Esophagus squamous epithelium (tissue), 5 donors: ENCODE results near the gene NDUFV1. TPM values are rescaled to one million over a fixed set of nuclear protein-coding genes. Genes with fewer than 3 reads are reported as not detected.
"Not testable (repeated sequence)": the region's sequence is repeated elsewhere in the genome, so short reads cannot be mapped to it uniquely, and the experiment has no call there.

Experiments used
- DNase-seq: peaks from one replicate; lab custom pipeline; 2025; lab: John Stamatoyannopoulos, UW
- H3K27ac ChIP-seq, 4 donors: fragments of 200-600 bp; sonication (generic); one replicate each; pipeline ENCODE4 v1.5.1; 2016 to 2019; ENCODE audit warnings: mild to moderate bottlenecking in 1 of 4
- H3K27me3 ChIP-seq, 4 donors: fragments of 200-600 bp; sonication (generic); 1 replicate in 3 of 4; 2 replicates in 1 of 4; pipeline versions ENCODE4 v1.5.1 to v1.6.0; 2017 to 2021; ENCODE audit warnings: antibody characterized with exemption in 1 of 4
- H3K36me3 ChIP-seq, 3 donors: fragments of 200-600 bp; sonication (generic); one replicate each; pipeline ENCODE4 v1.5.1; 2016 to 2019
- H3K4me1 ChIP-seq, 3 donors: fragments of 200-600 bp; sonication (generic); one replicate each; pipeline ENCODE4 v1.5.1; 2017 to 2019
- H3K4me3 ChIP-seq, 4 donors: fragments of 200-600 bp; sonication (generic); 1 replicate in 3 of 4; 2 replicates in 1 of 4; pipeline ENCODE4 v1.5.1; 2016 to 2019; ENCODE audit warnings: mild to moderate bottlenecking in 2 of 4, moderate library complexity in 1 of 4
- H3K9me3 ChIP-seq, 3 donors: fragments of 200-600 bp; sonication (generic); one replicate each; pipeline ENCODE4 v1.5.1; 2016 to 2019
- POLR2A ChIP-seq, 4 donors: fragments of 450-650 bp; IDR thresholded peaks; one replicate each; pipeline ENCODE4 v1.6.1; 2017; ENCODE audit warnings: antibody characterized with exemption in 4 of 4, mild to moderate bottlenecking in 4 of 4, moderate library complexity in 3 of 4
- WGBS, 2 donors: methylation state at CpG; one replicate each; pipeline ENCODE4 v1.1.5; 2018; 5-methylcytosine and 5-hydroxymethylcytosine counted together
- intact Hi-C: fragments of 100-400 bp; cut with DNase I; formaldehyde crosslinking; loops from one replicate; pipeline ENCODE4 v1.15.0; 2022
- total RNA-seq, 4 donors: library from RNA; depleted of rRNA; stranded (reverse); fragments of >200 nt; gene quantifications; one replicate each; pipeline ENCODE4 v1.1.0, GENCODE V29; 2016
- TF ChIP-seq, protein P1 (sequence below), 6 experiments: fragments of 450-650 bp in 4 of 6; fragments of 200-600 bp in 2 of 6; sonication (generic) in 2 of 6; IDR thresholded peaks; one replicate each; pipeline ENCODE4 v1.5.1; 2016 to 2019; ENCODE audit warnings: antibody characterized with exemption in 6 of 6, mild to moderate bottlenecking in 4 of 6, moderate library complexity in 4 of 6
- donor health status: DM: yes; HTN: yes; CAD: no.

NDUFV1 gene
- total RNA-seq, 4 donors from 2014 or later: 206 to 260 (median 254) TPM

DNA sequence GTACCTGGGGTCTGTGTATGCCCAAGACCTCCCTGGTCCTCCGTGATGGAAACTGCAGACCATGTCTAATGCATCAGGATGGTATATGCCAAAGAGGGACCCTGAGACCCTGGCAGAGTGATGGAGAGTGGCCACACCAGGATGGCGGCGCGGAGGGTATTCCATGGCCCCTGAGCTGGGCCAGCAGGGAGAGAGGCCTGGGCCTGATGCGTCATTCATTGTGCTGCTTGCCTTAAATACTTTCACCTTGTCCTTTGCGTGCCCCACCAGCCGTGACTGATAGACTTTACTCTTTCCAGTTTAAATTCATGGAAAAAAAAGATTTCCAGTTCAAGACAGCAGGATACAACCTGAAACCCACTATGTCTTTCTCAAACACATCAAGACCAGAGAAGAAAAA lies 5.6 kb upstream of the NDUFV1 start:
- H3K27ac ChIP-seq: no peak overlapping the region
- peaks cover 2 to 19% (median 3%) of the 10 kb centered on the region in 3 donors for H3K4me1 ChIP-seq
- H3K36me3 ChIP-seq: no peaks in the 10 kb centered on the region
- TF ChIP-seq, protein P1, sequence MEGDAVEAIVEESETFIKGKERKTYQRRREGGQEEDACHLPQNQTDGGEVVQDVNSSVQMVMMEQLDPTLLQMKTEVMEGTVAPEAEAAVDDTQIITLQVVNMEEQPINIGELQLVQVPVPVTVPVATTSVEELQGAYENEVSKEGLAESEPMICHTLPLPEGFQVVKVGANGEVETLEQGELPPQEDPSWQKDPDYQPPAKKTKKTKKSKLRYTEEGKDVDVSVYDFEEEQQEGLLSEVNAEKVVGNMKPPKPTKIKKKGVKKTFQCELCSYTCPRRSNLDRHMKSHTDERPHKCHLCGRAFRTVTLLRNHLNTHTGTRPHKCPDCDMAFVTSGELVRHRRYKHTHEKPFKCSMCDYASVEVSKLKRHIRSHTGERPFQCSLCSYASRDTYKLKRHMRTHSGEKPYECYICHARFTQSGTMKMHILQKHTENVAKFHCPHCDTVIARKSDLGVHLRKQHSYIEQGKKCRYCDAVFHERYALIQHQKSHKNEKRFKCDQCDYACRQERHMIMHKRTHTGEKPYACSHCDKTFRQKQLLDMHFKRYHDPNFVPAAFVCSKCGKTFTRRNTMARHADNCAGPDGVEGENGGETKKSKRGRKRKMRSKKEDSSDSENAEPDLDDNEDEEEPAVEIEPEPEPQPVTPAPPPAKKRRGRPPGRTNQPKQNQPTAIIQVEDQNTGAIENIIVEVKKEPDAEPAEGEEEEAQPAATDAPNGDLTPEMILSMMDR (IDR thresholded peaks at IDR 0.05): no peak
- TF ChIP-seq POLR2A (IDR thresholded peaks at IDR 0.05): no peak
- H3K9me3 ChIP-seq: no peaks in the 10 kb centered on the region
- WGBS, 2 donors: 92 to 93% methylated on average over 7 of the region's 7 CpGs
- DNase-seq: no peak
- H3K27me3 ChIP-seq: peaks cover 0 to 7% (median 0%) of the 10 kb centered on the region in 4 donors
- intact Hi-C loops: no loop called here
- H3K4me3 ChIP-seq: no peak overlapping the region

- intact Hi-C loops, DNase-seq, H3K9me3 ChIP-seq, H3K4me3 ChIP-seq, H3K27ac ChIP-seq, H3K36me3 ChIP-seq, H3K27me3 ChIP-seq: not testable (repeated sequence)
- H3K4me1 ChIP-seq: peaks cover 13 to 42% (median 17%) of the 10 kb centered on the region in 3 donors
- WGBS, 2 donors: 51 to 77% methylated on average over 2 of the region's 4 CpGs
These were observed 2.6 kb upstream of the NDUFV1 start for GRCh38 chr11:67604119-67604518.

- peak overlapping the region in 1 of 4 donors; percentile 97 for H3K27ac ChIP-seq
- peaks cover 5 to 17% (median 14%) of the 10 kb centered on the region in 3 donors for H3K36me3 ChIP-seq
- no peak for DNase-seq
- H3K4me3 ChIP-seq: no peak overlapping the region
- H3K27me3 ChIP-seq: no peaks in the 10 kb centered on the region
- no peaks in the 10 kb centered on the region for H3K9me3 ChIP-seq
- H3K4me1 ChIP-seq: peaks cover 13 to 42% (median 17%) of the 10 kb centered on the region in 3 donors
- no peak for TF ChIP-seq POLR2A (IDR thresholded peaks at IDR 0.05)
- TF ChIP-seq, protein P1 (IDR thresholded peaks at IDR 0.05): no peak
- intact Hi-C loops: no loop called here
- WGBS, 2 donors: 73 to 80% methylated on average over 1 to 2 of the region's 2 CpGs
These were observed 1.9 kb upstream of the NDUFV1 start for GRCh38 chr11:67604815-67605214.

DNA sequence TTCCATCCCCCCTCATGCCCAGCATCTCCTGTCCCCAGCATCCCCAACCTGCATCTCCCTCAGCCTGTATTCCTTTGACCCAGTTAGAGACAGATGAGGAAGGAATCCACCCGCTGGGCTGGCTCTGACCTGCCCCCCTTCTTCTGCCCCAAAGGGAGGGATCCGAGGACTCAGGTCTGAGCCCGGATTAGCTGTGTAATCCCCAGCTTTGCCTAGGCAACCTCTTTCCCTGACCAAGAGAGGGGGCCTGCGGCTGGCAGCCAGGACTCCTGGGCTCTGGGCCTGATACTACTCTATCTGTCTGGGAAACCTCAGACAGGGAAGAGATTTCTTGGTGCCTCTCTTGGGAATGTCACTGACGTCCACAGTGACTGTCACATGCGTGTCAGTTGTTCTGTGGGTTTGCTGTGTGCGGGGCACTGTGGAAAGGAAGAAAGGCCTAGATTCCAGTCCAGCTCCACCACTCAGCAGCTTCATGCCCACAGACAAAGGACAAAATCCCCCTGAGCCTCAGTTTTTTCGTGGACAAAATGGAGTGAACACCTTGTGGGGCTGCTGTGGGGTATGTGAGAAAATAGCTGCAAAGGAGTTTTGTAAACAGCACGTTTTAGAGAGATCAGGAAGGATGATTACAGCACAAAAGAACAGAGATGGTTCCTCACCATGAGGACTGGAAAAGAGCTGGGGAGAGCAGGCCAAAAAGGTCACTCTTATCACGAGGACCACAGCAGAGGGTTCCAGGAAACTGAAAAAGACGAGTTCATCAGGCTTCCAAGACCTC lies 1.3 kb upstream of the NDUFV1 start:
- peaks cover 6 to 23% (median 18%) of the 10 kb centered on the region in 3 donors for H3K36me3 ChIP-seq
- TF ChIP-seq, protein P1 (IDR thresholded peaks at IDR 0.05): peak in 1 of 6 experiments; percentile 11
- TF ChIP-seq POLR2A (IDR thresholded peaks at IDR 0.05): no peak
- intact Hi-C loops: no loop called here
- H3K4me1 ChIP-seq: peaks cover 13 to 42% (median 17%) of the 10 kb centered on the region in 3 donors
- H3K4me3 ChIP-seq: no peak overlapping the region
- 54 to 65% methylated on average over 7 to 9 of the region's 11 CpGs for WGBS, 2 donors
- H3K27me3 ChIP-seq: no peaks in the 10 kb centered on the region
- H3K9me3 ChIP-seq: no peaks in the 10 kb centered on the region
- H3K27ac ChIP-seq: peak overlapping the region in 3 of 4 donors; percentile 2 to 97 (median 95)
- no peak for DNase-seq

GRCh38 chr11:67606093-67606491 lies 644 bp upstream of the NDUFV1 start:
- H3K9me3 ChIP-seq: no peaks in the 10 kb centered on the region
- TF ChIP-seq POLR2A (IDR thresholded peaks at IDR 0.05): no peak
- TF ChIP-seq, protein P1 (IDR thresholded peaks at IDR 0.05): no peak
- H3K27me3 ChIP-seq: no peaks in the 10 kb centered on the region
- intact Hi-C loops: no loop called here
- H3K4me3 ChIP-seq: peak overlapping the region; percentile 89 to 99 (median 92)
- peaks cover 13 to 30% (median 22%) of the 10 kb centered on the region in 3 donors for H3K36me3 ChIP-seq
- no peak for DNase-seq
- peaks cover 13 to 42% (median 17%) of the 10 kb centered on the region in 3 donors for H3K4me1 ChIP-seq
- H3K27ac ChIP-seq: peak overlapping the region; percentile 85 to 97 (median 94)
- 42 to 53% methylated on average over 7 to 8 of the region's 17 CpGs for WGBS, 2 donors
